Lung (tissue), 12 donors: ENCODE data around the gene METRNL. TPM values are rescaled to one million over a fixed set of nuclear protein-coding genes. Genes with fewer than 3 reads are reported as not detected.
"Not testable (repeated sequence)": the region's sequence is repeated elsewhere in the genome, so short reads cannot be mapped to it uniquely, and the experiment has no call there.

Experiments used
- ATAC-seq: fragments of 200-7000 bp; cut with Tn5 transposase; one replicate; pipeline ENCODE4 v1.9.1; 2020; ENCODE audit warnings: moderate number of reproducible peaks; ENCODE audit not compliant: insufficient read depth, low FRiP score
- DNase-seq, 3 donors: peaks; one replicate each; pipeline ENCODE4 v3.0.0-alpha.2; 2013 to 2017
- H3K27ac ChIP-seq, 2 donors: one replicate each; pipeline ENCODE4 v1.5.1; 2013; ENCODE audit warnings: mild to moderate bottlenecking in 2 of 2, moderate library complexity in 2 of 2, control low read depth in 1 of 2, inconsistent platforms in 1 of 2, low read depth in 1 of 2, low read length in 1 of 2
- H3K27me3 ChIP-seq, 3 donors: one replicate each; pipeline ENCODE4 v1.5.1; 2013; ENCODE audit warnings: low read length in 2 of 3; ENCODE audit not compliant: control insufficient read depth in 3 of 3, insufficient read depth in 3 of 3
- H3K36me3 ChIP-seq, 4 donors: one replicate each; pipeline ENCODE4 v1.5.1; 2013; ENCODE audit warnings: low read length in 4 of 4, mild to moderate bottlenecking in 1 of 4, moderate library complexity in 1 of 4; ENCODE audit not compliant: control insufficient read depth in 4 of 4, insufficient read depth in 4 of 4
- H3K4me1 ChIP-seq, 5 donors: one replicate each; pipeline ENCODE4 v1.5.1; 2013; ENCODE audit warnings: low read length in 5 of 5, mild to moderate bottlenecking in 2 of 5, moderate library complexity in 1 of 5; ENCODE audit not compliant: control insufficient read depth in 5 of 5, insufficient read depth in 5 of 5
- H3K4me3 ChIP-seq: one replicate; pipeline ENCODE4 v1.5.1; 2013; ENCODE audit warnings: mild to moderate bottlenecking, control low read depth, moderate library complexity
- H3K9ac ChIP-seq, 2 donors: one replicate each; pipeline ENCODE4 v1.5.1; 2013; ENCODE audit warnings: low read length in 2 of 2, control low read depth in 1 of 2; ENCODE audit not compliant: insufficient read depth in 1 of 2
- H3K9me3 ChIP-seq, 4 donors: one replicate each; pipeline ENCODE4 v1.5.1; 2013; ENCODE audit warnings: low read length in 3 of 4, mild to moderate bottlenecking in 1 of 4, moderate library complexity in 1 of 4; ENCODE audit not compliant: control insufficient read depth in 4 of 4, insufficient read depth in 3 of 4
- CTCF ChIP-seq: IDR thresholded peaks from 2 replicates; pipeline ENCODE4 v1.5.1; 2012; ENCODE audit warnings: mild to moderate bottlenecking; ENCODE audit errors: control extremely low read depth, extremely low read depth
- WGBS, 2 donors: extraction: QIAGEN DNeasy Blood & Tissue Kit; methylation state at CpG; one replicate each; pipeline ENCODE4 v1.1.7; 2013; 5-methylcytosine and 5-hydroxymethylcytosine counted together
- polyA plus RNA-seq, 2 donors: library from polyadenylated mRNA; stranded (reverse); fragments of 200-250 nt; gene quantifications; one replicate each; pipeline ENCODE4 v1.2.1, GENCODE V29; 2013
- total RNA-seq, 2 donors: library from RNA; depleted of rRNA in 1 of 2; stranded (reverse); fragments of >200 nt in 1 of 2; gene quantifications; one replicate each; pipeline ENCODE4 v1.2.1, GENCODE V29; 2014 to 2021
- donor health status: control.
- donor health status: control.
- donor health status: Bipolar disorder and iron deficiency.
- donor health status: healthy.
- donor health status: DM: yes; HTN: yes; CAD: no.

METRNL gene
- total and polyA plus RNA-seq, 4 donors = 48.2 to 181 (median 65.0) TPM

- WGBS, 2 donors = 98 to 100% methylated on average over 3 of the region's 3 CpGs
- Histone ChIP-seq H3K4me1 (no peaks in the 10 kb centered on the region), H3K9me3 (peaks cover 0 to 11% (median 6%) of the 10 kb centered on the region in 4 donors), H3K36me3 (peaks cover 3 to 16% (median 7%) of the 10 kb centered on the region in 4 donors), H3K27ac (no peak overlapping the region), H3K27me3 (no peaks in the 10 kb centered on the region), H3K9ac (no peak overlapping the region), H3K4me3 (no peak overlapping the region)
- DNase-seq (no peak), ATAC-seq (no peak)
- TF ChIP-seq CTCF = no peak
These were observed 38.1 kb upstream of the METRNL start for GRCh38 chr17:83041305-83041704.

GRCh38 chr17:83042522-83043158 is 36.8 kb upstream of the METRNL start:
- Histone ChIP-seq H3K9ac (no peak overlapping the region), H3K27ac (no peak overlapping the region), H3K9me3 (peaks cover 0 to 16% (median 6%) of the 10 kb centered on the region in 4 donors), H3K36me3 (peaks cover 3 to 24% (median 9%) of the 10 kb centered on the region in 4 donors), H3K4me3 (no peak overlapping the region), H3K27me3 (no peaks in the 10 kb centered on the region), H3K4me1 (peaks cover 0 to 1% (median 0%) of the 10 kb centered on the region in 5 donors)
- ATAC-seq = no peak
- no peak for DNase-seq
- 90 to 92% methylated on average over 8 of the region's 8 CpGs for WGBS, 2 donors
- TF ChIP-seq CTCF = no peak

GRCh38 chr17:83044479-83044878 is 34.9 kb upstream of the METRNL start:
- H3K4me1 ChIP-seq, DNase-seq, H3K9ac ChIP-seq, ATAC-seq, H3K27me3 ChIP-seq, H3K27ac ChIP-seq, H3K4me3 ChIP-seq: not testable (repeated sequence)
- peaks cover 0 to 16% (median 6%) of the 10 kb centered on the region in 4 donors for H3K9me3 ChIP-seq
- peaks cover 3 to 24% (median 10%) of the 10 kb centered on the region in 4 donors for H3K36me3 ChIP-seq
- 98% methylated on average over 18 of the region's 18 CpGs for WGBS, 2 donors

GRCh38 chr17:83046448-83047181 is 32.8 kb upstream of the METRNL start:
- peaks cover 3 to 15% (median 10%) of the 10 kb centered on the region in 4 donors for H3K36me3 ChIP-seq
- H3K9me3 ChIP-seq = peaks cover 0 to 10% (median 3%) of the 10 kb centered on the region in 4 donors
- no peak overlapping the region for H3K4me3 ChIP-seq
- H3K27ac ChIP-seq = no peak overlapping the region
- TF ChIP-seq CTCF = no peak
- no peaks in the 10 kb centered on the region for H3K27me3 ChIP-seq
- no peak overlapping the region for H3K9ac ChIP-seq
- ATAC-seq = no peak
- no peak for DNase-seq
- WGBS, 2 donors = 93 to 95% methylated on average over 12 of the region's 12 CpGs
- H3K4me1 ChIP-seq = peaks cover 0 to 1% (median 0%) of the 10 kb centered on the region in 5 donors
